Stimulated activated CD8-positive, alpha-beta memory T cell treated with anti-CD3 and anti-CD28 coated beads, Interleukin-15, amount 100 ng/mL, for 4 hours (primary cell): ENCODE measurements around the gene ZNF396.
A peak's percentile ranks its signal among the peaks of the same experiment; 100 is the strongest.

Experiments used
- DNase-seq, 2 donors: peaks; one replicate each; pipeline ENCODE4 v3.0.0-alpha.2; 2020; ENCODE audit warnings: low read depth in 2 of 2

ZNF396 gene

GRCh38 chr18:35376742-35377695, at the start of gene ZNF396:
TSS of gene ZNF396 (minus strand) at chr18:35377337. CDS start at chr18:35374292, 3,045 bp downstream.
- peak; percentile 38 to 44 for DNase-seq

- no peak for DNase-seq
Measured at GRCh38 chr18:35426786-35427185, 49.6 kb upstream of the ZNF396 start.

GRCh38 chr18:35424356-35424755, 47.2 kb upstream of the ZNF396 start:
- DNase-seq, result no peak

GRCh38 chr18:35422237-35422636, 45.1 kb upstream of the ZNF396 start:
- no peak for DNase-seq

GRCh38 chr18:35418610-35419009, 41.5 kb upstream of the ZNF396 start:
- no peak for DNase-seq

GRCh38 chr18:35417223-35417622, 40.1 kb upstream of the ZNF396 start:
- no peak for DNase-seq

GRCh38 chr18:35415511-35416073, 38.5 kb upstream of the ZNF396 start:
- no peak for DNase-seq

GRCh38 chr18:35413163-35413511, 36.0 kb upstream of the ZNF396 start:
- no peak for DNase-seq

- no peak for DNase-seq
Measured at GRCh38 chr18:35411625-35412351, 34.7 kb upstream of the ZNF396 start.

- DNase-seq, result no peak
Measured at GRCh38 chr18:35410561-35410960, 33.4 kb upstream of the ZNF396 start.

- DNase-seq, result no peak
Measured at GRCh38 chr18:35409911-35410310, 32.8 kb upstream of the ZNF396 start.

GRCh38 chr18:35408843-35409261, 31.7 kb upstream of the ZNF396 start:
- no peak for DNase-seq

- DNase-seq, result peak in 1 of 2 donors; percentile 15
Measured at GRCh38 chr18:35407871-35408481, 30.8 kb upstream of the ZNF396 start.

- DNase-seq, result no peak
Measured at GRCh38 chr18:35406666-35407065, 29.5 kb upstream of the ZNF396 start.

GRCh38 chr18:35397976-35398375, 20.8 kb upstream of the ZNF396 start:
- no peak for DNase-seq

GRCh38 chr18:35393716-35394115, 16.6 kb upstream of the ZNF396 start:
- no peak for DNase-seq

GRCh38 chr18:35392375-35392774, 15.2 kb upstream of the ZNF396 start:
- no peak for DNase-seq

- DNase-seq, result no peak
Measured at GRCh38 chr18:35390951-35391700, 14.0 kb upstream of the ZNF396 start.

- DNase-seq, result no peak
Measured at GRCh38 chr18:35389095-35389618, 12.0 kb upstream of the ZNF396 start.

- no peak for DNase-seq
Measured at GRCh38 chr18:35387152-35387571, 10.0 kb upstream of the ZNF396 start.

GRCh38 chr18:35386600-35387100, 9.5 kb upstream of the ZNF396 start:
- DNase-seq, result peak in 1 of 2 donors; percentile 32
